ENCODE results near the gene SP5.

DNA sequence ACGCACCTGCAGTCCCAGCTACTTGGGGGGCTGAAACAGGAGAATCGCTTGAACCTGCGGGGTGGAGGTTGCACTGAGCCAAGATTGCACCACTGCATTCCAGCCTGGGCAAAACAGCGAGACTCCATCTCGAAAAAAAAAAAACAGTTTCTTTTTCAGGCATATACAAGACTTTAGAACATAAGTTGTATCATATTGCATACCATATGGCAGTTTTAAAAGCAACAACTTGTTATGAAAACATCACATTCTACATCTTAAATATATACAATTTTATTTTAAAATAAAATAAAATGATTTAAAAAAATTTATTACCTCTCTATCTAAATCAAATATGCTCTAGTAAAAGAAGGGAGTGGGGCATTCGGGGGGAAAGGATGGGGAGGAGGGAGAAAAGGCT is 39.4 kb upstream of the SP5 start:
- TF ChIP-seq, protein P1, sequence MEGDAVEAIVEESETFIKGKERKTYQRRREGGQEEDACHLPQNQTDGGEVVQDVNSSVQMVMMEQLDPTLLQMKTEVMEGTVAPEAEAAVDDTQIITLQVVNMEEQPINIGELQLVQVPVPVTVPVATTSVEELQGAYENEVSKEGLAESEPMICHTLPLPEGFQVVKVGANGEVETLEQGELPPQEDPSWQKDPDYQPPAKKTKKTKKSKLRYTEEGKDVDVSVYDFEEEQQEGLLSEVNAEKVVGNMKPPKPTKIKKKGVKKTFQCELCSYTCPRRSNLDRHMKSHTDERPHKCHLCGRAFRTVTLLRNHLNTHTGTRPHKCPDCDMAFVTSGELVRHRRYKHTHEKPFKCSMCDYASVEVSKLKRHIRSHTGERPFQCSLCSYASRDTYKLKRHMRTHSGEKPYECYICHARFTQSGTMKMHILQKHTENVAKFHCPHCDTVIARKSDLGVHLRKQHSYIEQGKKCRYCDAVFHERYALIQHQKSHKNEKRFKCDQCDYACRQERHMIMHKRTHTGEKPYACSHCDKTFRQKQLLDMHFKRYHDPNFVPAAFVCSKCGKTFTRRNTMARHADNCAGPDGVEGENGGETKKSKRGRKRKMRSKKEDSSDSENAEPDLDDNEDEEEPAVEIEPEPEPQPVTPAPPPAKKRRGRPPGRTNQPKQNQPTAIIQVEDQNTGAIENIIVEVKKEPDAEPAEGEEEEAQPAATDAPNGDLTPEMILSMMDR (conservative IDR thresholded peaks at IDR 0.05; ENCODE audit: low read depth, low read length) = no peak
- no peak for TF ChIP-seq EZH2 (IDR thresholded peaks at IDR 0.05; ENCODE audit: low read length, unreplicated experiment)
